GM21786 (cell line): ENCODE measurements around the gene CMTM6.
A peak's percentile ranks its signal among the peaks of the same experiment; 100 is the strongest.
"Not testable (repeated sequence)": the region's sequence is repeated elsewhere in the genome, so short reads cannot be mapped to it uniquely, and the experiment has no call there.

Source experiments
- ATAC-seq: cut with Tn5 transposase; IDR thresholded peaks from one replicate; pipeline ENCODE4 v1.9.1; 2021; ENCODE audit not compliant: unreplicated experiment

The CMTM6 gene, protein sequence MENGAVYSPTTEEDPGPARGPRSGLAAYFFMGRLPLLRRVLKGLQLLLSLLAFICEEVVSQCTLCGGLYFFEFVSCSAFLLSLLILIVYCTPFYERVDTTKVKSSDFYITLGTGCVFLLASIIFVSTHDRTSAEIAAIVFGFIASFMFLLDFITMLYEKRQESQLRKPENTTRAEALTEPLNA

GRCh38 chr3:32502118-32502945 is at the start of gene CMTM6:
Gene CMTM6 (minus strand): TSS chr3:32502852. CDS start chr3:32502745, 107 bp downstream.
- peak; percentile 74 for ATAC-seq

- ATAC-seq = no peak
Observed at GRCh38 chr3:32552013-32552412, 49.4 kb upstream of the CMTM6 start.

DNA sequence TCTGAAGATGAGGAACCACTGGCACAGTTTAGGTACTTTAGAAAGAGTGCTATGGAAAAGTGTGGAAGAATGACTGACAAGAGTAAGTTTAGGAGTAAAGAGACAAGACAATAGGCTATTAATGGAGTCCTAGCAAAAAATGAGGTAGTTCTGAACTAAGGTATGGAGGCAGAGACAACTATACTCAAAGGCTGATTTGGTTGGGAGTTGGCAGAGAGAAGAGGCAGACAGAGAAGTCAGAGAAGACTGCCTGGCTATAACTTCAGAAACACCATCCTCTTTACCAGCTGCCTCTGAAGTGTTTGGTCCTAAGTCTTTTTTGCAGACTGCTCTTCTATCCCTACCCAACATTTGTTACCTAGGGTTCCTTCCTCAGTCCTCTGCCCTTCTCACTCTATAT is 48.8 kb upstream of the CMTM6 start:
- no peak for ATAC-seq

DNA sequence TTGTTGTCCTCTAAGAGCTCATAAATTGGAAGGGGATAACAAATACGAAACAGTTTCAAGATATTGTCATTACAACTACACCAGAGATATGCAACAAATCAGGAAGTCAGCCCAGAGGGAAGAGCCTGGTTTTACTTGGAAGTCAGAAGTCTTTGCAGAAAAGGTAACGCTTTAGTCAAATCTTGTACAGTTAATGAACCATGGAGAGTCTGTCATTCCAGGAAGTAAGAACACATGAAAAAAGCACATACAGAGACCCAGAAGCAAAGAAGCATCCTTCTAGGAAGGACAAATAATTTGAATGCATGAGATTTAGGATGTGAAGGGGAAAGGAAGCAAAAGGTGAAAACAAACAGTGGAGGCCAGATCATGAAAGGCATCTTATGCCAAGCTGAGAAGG is 48.4 kb upstream of the CMTM6 start:
- ATAC-seq = peak; percentile 57

DNA sequence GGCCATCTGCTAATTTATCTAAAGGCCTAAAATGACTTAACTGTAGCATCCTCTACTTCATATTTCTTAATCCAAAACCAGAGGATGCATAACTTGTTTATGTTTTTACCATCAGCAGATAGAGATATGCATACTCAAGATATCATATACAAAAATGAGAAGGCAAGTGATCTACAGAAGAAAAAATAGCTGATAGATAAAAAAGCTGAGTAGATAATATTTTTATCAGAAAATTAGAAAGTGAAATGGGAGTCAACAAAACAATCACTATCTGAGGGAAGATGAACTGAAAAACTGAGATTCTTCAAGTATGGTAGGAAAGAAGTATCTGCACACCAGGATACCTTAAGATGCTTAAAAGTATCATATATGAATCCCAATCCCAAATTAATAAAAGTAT is 42.7 kb upstream of the CMTM6 start:
- ATAC-seq = no peak

DNA sequence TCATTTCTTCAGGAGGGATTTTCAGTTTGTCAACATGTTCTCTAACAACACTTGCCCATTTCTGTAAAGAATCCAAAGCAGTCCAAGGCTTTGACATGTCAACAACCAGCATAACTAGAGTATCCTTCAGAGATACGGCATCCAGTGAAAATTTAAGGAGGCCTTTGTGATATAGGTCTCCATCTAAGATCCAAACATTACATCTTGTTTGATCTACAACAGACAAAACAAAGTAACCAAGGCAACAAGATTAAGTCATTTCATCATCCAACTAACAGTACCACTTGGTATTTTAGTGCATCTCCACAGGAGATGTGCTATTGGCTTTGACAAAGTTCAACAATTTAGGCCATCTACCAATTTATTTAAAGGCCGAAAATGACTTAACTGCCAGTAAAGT is 42.2 kb upstream of the CMTM6 start:
- no peak for ATAC-seq

DNA sequence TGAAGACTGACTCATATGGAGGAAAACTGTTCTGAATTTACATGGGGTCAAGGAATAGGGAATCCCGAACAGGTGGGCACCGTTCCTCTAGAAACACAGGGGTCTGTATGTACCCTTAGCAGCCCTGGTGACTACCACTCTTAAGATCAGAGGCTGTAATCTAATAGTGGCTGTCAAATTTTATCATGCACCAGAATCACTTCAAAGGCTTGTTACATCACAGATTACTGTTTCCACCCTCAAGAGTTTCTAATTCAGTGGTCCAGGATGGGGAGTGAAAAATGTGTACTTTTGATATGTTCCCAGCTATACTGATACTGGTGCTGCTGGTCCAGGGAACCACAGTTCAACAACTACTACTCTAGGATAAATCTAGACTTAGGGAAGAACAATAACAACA is 40.2 kb upstream of the CMTM6 start:
- ATAC-seq = no peak

DNA sequence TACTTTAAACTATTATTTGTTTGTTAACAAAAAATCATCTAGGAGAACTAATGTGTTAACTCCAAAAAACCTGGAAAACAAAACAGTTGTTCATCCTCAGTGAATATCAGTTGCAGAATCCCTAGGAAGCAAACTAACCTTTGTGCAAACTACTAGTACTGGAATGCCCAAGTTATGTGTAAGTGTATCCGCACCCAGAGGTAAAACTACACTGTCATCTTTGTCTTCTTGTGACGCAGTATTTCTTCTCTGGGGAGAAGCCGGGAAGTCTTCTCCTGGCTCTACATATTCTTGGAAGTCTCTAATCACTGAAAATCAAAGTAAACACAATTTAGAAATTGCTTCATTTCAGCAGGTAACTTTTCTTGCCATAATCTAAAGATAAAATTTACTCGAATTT is 38.2 kb upstream of the CMTM6 start:
- no peak for ATAC-seq

DNA sequence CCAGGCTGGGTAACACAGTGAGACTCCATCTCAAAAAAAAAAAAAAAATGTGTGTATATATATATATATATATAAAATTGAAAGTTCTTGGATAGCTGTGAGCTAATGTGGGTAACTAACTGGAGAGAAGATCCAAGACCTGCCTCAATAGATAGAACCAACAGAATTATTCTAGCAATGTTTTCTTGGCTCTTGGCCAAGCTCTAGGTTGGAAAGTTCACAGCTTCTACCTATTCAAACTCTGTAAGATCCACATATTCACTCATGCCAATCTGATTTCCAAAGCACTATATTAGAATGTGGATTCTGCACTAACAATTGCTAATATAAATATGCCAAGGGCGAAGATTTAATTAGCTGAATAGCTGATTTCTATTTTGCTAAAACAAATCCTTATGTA is 29.8 kb upstream of the CMTM6 start:
- no peak for ATAC-seq

DNA sequence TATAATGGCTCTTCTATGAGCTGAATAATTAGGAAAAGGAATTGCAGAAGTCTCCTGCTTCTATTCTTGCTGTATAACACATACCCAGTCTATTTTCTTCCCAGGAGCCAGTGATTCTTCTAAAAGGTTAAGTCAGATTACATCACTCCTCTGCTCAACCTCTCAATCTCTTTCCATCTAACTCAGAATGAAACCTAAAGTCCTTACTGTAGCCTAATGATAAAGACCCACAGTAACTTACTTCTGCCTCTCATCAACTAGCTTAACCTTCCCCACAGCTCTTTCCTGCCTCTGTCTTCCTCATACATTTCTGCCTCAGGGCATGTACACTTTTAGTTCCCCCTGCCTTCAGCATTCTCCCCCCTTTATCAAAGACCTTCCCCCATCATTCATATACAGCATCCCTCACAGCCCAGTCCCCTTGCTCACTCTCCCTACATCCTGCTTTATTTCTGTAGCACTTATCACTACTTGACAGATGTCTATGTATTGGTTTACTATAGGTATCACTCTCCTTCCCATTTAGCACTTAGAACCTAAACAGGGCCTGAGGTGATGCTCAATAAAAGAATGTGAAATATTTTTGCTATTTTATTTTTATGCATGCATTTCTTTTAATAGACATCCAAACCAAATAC is 28.5 kb upstream of the CMTM6 start:
- no peak for ATAC-seq

- ATAC-seq = no peak
Observed at GRCh38 chr3:32525720-32526119, 23.1 kb upstream of the CMTM6 start.

GRCh38 chr3:32522682-32523081 is 20.0 kb upstream of the CMTM6 start:
- no peak for ATAC-seq

GRCh38 chr3:32518921-32519320 is 16.3 kb upstream of the CMTM6 start:
- ATAC-seq = not testable (repeated sequence)

- not testable (repeated sequence) for ATAC-seq
Observed at GRCh38 chr3:32516751-32517150, 14.1 kb upstream of the CMTM6 start.

DNA sequence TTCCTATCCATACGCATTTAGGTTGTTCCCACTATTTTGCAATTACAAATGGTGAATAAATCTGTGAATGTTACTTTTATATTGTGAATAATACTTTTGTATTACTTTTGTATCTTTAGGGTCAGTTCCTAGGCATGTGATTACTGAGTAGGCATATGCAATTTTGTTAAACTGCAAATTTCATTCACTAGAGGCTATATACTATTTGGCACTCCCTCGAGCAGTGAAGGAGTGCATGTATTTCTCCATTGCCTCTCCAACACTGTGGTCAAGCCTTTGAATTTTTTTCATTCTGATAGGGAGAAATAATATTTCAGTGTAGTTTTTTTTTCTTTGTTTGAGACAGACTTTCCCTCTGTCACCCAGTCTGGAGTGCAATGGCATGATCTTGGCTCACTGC is 8.4 kb upstream of the CMTM6 start:
- no peak for ATAC-seq

DNA sequence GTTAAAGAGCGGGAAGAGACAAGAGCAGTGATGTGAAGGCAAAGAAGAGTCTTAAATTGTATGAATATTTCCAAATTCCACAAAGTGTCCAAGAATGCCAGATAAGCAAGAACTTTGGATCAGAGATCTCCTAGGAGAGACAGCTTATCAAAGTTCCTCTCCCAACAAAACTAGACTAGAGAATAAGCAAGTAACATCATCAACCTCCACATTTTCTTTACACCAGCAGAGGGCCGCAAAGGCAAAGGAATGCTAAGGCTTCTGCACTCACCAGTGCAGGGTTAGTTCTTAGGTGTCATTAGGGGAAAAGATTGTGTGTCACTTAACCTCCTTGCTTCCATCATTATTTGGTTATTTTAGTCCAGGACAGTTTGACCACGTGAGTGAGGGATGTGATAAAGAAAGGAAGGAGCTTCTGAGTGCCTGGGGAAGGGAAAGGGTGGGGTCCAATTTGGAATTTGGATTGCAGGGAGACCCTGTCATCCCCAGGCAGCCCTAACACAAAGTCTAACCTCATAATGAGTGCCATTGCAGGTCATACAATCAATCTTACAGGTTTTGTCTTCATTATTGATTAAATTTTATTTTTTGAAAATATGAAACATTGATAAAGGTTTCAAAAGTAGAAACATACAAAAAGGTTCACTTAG is 7.5 kb upstream of the CMTM6 start:
- ATAC-seq = peak; percentile 88

- ATAC-seq = no peak
Observed at GRCh38 chr3:32508711-32509110, 6.1 kb upstream of the CMTM6 start.

DNA sequence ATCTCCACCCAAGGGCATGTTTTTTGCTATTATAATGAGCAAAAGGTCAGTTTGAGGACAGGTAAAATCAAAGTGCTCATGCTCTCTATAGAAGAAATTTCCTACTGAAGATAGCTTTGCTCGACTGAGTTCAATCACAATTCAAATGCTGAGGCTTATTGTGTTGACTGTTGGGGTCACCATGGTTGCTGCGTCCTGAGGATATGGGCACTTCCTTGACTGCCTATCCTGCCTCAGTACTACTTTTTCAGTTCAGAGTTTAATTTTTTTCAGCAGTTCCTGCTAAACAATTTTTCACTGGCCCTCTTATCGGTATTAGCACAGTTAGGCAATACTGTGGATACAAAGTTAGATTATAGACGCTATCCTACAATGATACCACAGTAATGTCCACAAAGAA is 3.8 kb upstream of the CMTM6 start:
- no peak for ATAC-seq

- no peak for ATAC-seq
Observed at GRCh38 chr3:32502946-32503286, 264 bp upstream of the CMTM6 start.

DNA sequence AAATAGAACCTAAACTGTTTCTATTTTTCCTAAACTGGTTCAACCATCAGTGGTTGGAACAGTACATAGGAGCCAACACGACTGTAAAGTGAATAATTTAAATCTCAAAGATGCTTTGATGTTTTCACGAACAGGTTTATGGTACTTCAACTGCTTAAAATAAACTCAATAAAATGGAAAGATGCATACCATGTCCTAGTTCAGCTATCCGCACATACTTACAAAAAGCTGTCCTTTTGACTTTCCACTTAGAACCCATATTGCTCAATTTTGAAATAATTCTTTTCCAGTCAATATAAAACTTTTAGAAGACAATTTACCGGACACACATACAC is 902 bp downstream of the CMTM6 start:
- no peak for ATAC-seq

- ATAC-seq = no peak
Observed at GRCh38 chr3:32500880-32501782, 1.5 kb downstream of the CMTM6 start.
